Measurements from ENCODE around the gene ZIC4.

The ZIC4 gene

DNA sequence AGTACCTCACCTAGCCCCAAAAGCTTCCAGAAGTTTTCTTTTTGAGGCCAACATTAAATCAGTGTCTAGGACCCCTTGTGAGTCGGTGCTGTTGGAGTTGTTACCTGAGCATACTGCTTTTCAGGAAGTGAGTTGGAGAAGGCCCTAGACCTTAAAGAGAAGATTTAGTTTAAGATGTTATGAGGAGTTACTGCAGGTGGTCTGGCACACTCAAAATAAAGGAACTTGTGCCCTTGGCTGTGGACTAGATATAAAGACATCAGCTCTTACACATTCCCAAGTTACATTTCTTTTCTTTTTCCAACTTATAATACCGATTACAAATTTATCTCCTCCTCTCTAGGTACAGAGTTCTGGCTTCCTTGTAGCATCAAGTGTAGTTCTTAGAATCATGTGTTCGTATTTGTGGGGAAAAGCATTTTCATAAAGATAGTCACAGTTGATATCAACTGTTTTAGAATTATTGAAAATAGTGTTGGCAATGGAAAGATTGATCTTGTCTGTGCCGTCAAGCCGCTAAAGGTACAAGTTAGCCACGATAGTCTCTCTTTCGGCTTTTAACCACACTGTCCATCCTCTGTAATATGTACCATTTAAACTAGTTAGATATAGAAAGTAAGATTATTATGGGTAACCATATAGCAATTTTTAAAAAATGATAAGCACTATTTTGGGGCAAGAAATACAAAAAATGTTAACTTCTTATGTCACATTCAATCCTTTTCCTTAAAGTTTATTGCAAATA lies 11.4 kb upstream of the ZIC4 start:
- no peak for DNase-seq

DNA sequence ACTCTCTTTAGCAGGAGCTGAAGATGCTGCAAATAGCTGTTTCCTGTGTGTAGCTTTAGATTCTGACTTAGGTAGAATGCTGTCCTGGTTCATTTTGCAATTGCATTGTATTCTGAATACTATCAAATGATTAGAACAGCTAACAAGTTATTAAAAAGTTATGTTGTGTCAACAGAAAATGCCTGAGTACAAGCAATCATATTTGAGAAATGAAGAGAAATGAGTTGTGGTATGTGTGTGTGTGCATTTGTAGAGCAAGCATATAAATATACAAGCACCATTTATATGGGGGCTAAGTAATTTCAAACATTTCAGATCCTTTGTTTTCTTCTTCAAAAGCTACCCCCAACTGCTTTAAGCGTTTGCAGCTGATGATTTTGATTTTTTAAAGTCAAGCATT lies 10.6 kb upstream of the ZIC4 start:
- no peak for DNase-seq

DNA sequence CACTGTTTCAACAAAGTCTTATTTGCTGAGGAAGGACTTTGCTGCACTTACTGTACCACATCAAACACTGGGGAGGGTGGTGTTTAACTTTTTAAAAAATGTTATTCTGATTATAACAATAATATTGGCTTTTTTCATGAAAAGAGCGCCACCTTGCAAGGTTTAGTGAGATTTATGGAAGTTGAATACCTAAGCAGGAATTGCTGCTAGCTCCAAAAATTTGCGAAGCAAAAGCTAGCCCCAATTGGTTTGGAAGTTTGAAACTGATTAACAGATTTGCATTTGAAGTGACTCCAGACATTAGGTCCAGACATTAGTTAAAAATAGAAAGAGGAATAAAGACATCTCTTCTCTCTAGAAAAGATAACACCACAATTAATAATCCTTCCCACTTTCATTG lies 9.5 kb upstream of the ZIC4 start:
- DNase-seq = no peak

DNA sequence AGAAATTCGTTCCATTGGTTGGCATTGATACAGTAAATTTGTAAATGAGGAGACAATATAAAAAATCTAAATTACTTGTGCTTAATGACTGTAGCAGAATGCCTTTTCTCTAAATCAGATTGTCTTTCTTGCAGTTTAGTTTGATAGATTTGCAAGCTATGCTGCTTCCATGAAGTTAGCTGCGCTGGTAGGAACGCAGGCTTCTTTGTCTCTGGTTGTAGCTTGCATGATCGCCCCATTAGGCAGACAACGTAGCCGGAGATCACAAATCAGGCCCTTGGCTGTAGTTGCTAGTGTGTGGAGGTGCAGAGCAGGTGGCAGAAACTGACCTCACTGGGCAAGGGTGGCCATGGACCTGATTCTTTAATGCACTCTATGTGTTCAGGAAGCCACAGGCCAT lies 8.9 kb upstream of the ZIC4 start:
- no peak for DNase-seq

DNA sequence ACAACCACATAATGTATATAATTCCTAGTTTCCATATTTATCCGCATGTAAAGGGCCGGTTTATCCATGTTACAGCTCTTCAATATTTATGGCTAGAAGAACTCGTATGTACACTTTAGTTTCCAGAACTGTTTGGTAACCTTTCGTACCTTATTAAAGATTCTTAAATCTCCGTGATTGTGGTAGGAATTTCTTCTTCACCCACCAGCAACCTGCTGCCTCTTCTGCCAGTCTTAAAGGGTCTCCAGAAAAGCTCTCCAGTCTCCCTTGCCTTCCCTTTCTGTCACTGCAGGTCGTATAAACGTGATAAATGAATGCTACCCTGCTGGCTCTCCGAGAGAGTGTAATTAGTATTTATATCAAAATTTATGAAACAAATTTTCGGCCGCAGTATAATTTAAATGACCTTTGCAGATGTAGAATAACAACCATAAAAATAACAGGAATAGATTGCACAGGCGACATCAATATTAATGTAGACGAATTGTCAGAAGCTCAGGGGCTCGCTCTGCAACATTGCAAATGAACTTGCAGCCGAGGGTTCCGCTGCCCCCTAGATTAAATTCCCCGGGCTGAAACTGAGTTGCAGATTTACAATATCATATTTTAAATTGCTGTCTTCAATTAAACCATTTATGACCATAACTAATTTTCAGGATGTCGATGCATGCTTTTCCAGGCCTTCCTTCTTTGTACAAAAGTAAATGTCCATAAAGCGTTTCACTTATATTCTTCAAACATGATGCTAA lies 8.2 kb upstream of the ZIC4 start:
- DNase-seq = no peak

DNA sequence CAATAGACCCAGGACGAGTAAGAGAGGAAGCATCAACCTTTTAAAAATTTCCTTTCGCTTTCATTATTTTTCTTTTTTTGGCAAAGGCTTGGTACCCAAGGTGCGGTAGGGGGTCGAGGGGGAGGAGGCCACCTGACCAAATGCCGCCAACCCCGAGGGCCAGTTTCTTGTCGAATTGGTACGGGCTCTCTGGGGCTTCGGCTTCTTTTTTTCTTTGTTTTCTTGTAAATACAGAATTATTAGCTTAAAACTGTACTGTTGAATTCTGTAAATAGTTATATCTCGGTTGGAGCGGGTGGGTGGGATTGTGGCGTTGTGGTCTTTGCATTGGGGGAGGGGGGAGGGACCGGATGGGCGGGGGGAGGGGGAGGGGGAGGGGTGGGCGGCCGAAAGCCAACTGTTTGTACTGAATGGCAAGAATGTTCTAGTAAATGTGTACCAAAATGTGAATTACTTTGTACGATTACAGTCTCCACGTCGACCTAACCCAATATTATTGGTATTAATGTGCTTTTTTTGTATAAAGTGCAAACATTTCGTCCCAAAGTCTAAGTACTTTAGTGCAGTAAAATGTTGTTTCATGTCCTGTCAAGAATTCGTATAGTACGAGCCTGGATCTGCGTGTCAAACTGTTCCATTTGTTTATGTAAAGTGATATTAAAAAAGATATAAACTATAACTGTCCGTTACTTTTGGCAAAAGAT lies 7.5 kb upstream of the ZIC4 start:
- no peak for DNase-seq

DNA sequence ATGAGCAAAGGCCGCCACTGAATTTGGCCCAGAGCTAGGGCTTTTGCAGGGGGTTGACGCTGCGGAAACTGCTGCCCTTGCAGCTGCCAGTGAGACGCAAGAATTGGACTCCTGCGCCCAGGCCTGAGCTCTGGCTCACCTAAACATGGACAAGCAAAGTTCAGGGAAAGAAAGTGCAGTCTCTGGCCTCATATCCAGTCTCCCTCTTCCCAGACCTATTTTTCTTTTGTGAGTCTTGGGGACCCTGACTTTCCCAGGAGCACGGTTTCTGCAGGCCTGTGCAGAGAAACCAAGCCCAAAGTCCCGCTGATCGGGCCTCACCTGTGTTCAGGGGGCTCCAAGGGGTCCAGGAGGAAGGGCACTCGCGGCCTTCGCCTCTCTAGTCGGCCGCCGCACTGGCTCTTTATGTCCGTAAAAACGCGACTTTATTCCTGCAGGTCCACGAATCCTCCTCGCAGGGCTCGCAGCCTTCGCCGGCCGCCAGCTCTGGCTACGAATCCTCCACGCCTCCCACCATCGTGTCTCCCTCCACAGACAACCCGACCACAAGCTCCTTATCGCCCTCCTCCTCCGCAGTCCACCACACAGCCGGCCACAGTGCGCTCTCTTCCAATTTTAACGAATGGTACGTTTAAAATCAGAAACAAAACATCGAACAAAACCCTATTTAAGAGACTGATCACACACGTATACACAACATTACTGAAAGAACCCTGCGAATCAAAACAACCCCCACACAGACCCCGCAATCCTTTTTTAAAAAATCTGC lies 6.8 kb upstream of the ZIC4 start:
- DNase-seq = no peak

DNA sequence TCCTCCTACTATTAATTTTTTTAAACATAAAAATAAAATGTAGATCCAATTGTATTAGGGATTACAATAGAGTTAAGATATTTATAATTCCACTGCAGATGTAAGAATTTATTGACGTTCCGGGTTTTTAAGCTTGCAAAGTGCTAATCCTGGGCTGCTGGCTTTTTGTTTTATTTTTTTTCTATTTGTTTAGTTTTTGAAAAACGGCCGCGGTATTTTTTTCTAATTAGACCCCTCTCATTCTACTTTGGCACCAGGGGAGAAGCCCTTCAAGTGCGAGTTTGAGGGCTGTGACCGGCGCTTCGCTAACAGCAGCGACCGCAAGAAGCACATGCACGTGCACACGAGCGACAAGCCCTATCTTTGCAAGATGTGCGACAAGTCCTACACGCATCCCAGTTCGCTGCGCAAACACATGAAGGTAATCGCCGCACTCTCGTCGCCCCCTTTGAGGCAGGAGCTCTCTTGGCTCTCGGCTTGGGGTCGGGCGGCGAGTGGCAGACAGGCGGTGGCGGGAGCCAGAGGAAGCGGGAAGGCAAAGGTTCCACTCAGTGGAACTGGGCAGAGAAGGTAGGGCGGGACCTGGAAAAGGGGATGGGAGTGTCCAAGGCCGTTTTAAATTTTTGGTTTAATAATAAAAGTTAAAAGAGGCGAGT lies 6.0 kb upstream of the ZIC4 start:
- DNase-seq = no peak

DNA sequence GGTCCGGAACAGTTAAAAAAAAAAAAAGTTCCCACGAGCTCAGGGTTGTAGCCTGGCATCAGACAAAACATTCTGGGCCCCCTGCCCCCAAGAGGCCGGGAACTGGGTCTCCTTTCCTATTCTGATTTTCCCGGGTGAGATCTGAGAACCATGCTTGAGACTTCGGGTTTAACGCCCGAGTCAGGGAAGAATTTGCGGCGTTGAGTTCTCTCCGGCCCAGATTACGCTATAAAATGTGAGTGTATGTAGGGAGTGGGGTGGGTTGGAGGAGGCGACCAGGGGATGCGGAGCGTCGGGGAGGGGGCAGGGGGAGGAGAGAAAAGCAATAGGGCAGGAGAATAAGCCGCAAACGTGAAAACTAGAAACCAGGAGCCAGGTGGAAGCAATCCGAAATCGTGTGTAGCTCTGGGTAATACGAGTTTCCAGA lies 5.5 kb upstream of the ZIC4 start:
- DNase-seq = no peak

DNA sequence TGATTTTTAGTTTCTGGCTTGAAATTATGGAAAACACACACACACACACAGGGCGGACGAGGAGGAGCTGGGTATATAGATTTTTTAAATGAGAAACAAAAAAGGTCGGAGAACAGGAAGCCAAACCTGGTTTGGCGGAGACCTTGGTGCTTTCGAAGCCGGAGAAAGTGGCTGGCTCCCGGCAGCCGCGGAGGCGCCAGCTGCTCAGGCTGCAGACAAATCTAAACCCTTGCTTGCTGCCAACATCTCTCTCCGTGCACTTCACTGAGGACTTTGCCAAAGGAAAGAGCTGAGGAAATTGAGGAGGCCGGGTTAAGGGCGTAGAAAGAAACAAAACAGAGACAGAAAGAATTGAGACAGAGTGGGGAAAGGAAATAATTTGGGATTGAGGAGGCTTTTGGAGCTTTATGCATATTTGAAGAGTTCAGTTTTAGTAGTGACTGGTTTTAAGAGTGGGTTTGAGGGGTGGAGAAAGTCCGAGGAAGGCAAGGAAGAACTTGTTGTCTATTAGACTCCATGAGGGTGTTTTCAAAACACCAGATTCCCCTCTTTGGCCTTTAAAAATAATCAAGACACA lies 5.0 kb upstream of the ZIC4 start:
- no peak for DNase-seq

DNA sequence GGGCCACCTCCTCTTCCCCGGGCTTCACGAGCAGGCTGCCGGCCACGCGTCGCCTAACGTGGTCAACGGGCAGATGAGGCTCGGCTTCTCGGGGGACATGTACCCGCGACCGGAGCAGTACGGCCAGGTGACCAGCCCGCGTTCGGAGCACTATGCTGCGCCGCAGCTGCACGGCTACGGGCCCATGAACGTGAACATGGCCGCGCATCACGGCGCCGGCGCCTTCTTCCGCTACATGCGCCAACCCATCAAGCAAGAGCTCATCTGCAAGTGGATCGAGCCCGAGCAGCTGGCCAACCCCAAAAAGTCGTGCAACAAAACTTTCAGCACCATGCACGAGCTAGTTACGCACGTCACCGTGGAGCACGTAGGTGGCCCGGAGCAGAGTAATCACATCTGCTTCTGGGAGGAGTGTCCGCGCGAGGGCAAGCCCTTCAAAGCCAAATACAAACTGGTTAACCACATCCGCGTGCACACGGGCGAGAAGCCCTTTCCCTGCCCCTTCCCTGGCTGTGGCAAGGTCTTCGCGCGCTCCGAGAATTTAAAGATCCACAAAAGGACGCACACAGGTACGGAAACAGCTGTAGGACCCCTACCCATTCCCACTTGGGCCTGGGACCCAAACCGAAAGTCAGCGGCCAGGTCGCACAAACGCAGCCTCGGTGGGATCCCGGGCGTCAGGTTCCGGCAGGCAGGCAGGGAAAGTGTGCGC lies 4.3 kb upstream of the ZIC4 start:
- no peak for DNase-seq

DNA sequence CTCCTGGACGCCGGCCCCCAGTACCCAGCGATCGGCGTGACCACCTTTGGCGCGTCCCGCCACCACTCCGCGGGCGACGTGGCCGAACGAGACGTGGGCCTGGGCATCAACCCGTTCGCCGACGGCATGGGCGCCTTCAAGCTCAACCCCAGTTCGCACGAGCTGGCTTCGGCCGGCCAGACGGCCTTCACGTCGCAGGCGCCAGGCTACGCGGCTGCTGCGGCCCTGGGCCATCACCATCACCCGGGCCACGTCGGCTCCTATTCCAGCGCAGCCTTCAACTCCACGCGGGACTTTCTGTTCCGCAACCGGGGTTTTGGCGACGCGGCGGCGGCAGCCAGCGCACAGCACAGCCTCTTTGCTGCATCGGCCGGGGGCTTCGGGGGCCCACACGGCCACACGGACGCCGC lies 3.8 kb upstream of the ZIC4 start:
- DNase-seq = no peak

DNA sequence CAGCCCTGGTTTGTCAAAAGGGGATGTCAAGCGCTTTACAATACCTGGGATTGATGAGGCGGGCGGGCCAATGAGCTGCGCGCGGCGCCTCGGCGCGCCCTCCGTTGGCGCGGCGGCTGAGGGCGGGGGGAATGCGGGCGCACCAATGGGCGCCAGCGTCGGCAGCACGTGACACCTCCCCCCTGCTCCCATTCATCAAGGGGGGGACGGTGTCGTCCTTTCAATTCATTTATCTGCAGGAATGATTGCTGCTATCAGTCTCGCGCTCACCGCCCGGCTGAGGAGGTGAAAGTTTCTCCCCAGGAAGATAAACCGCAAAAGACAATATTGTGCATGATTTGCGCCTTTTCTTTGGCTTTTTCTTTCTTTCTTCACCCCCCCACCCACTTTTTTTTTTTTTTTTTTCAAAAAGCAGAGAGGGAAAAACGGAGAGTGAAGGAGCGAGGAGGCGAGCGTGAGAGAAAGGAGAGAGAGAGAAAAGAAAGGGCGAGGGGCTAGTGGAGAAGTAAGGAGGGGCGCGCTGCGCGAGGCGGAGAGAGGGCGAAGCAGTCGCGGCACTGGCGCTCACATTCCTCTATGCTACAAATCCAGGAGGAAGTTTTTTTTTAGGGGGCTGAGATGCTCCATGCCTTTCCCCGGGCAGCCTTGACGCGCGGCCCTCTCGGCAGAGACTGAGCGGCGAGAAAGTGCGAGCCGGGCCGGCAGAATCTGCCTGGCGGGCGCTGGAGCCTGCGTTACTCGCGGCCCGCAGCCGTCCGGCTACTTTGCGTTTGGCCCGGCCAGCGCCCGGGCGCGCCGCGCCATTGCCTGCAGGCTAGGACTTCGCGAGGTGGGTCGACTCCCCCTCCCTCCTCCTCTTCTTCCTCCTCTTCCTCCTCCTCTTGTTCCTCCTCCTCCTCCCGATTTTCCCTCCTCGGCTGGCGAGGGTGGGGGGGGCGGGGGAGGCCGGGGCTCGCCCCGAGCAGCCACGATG lies 3.1 kb upstream of the ZIC4 start, which contains the start of gene ZIC1:
Gene ZIC1 (plus strand): TSS at position 223 of the 973 bp plus-strand sequence. CDS start 748 bp downstream, at position 971.
- DNase-seq = no peak

DNA sequence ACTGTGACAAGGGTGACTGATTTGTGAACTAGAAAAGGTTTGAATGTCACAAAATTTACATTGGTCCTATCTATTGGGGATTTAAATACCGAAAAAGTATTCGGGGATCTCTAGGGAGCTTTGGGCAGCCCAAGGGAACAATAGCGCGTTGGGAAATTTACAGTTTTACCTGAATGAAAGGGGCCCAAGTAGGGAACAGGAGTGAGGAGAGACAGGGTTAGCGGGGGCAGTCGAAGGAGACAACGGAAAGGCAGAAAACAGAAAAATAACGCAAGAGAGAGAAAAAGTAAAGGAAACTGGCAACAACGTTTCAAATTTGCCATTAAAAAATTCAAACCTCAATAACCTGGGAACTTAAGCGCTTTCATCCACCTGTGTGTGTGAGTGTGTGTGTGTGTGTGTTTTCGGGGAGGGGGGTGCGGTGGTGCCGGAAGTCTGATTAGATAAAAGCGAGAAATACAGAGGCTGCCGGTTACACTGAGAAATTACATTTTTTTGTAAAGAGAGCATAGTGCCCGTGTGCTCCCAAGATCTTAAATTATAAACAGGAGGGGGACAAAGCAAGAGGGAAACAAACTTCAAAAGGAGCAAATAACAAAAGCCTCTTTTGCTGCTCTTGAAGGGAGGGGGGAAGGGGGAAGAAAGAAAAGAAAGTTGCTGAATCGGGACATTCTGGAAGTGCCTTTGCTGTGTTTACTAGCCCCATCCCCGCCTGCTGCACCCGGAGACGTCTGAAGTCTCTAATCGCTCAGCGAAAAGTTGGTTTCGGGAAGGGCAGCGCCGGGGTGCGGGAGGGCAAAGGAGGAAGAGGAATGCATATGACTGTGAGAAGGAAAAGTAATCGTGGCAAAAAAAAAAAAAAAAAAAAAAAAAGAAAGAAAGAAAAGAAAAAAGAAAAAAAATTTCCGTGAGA lies 2.1 kb upstream of the ZIC4 start:
- DNase-seq = no peak

DNA sequence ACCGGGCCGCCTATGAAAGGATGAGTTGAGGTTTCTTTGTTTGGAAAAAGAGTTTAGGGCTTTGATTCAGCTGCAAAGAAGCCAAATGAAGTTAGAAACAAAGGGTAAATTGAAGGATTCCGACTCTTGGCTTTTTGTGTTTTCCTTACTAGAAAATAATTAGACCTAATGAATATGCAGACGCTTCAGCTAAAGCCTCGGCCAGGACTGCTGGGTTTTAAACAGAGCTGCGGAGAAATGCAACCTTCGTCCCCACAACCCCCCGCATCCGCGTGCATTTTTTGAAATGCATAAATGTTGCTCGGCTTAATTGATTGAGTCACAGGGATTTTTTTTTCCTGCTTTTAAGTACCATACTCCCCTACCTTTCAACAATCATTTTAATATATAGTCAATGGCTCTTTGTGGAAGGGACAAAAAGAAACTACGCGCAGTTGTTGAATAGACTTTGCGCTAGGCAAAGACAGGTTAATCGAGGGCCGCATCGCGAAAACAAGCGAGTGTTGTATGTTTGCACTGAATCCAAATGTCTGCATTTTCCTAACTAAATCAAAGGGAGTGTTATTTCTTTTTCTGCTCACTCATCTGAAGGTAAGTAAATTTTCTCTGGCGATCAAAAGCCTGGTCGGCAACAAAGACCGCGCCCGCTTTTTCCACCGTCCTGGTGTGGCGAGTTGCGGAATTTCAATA lies 1.3 kb upstream of the ZIC4 start:
- no peak for DNase-seq

DNA sequence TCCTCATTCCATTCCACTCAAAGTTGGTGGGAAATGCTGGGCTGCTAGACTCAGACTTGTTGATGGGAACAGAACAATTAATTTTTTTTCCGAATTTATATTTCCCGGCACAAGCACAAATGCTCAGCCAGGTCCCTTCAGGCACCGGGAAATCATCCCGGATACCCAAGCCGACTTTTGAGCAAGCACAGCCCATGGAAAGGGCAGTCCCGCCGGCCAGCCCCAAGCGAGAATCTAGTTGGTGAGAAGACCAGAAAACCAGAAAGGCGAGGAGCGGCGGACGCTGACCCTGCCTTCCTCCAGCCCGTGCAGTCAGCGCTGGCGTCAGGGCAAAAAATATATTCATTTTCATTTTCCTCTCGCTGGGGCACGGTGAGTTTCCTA lies 763 bp upstream of the ZIC4 start:
- no peak for DNase-seq

DNA sequence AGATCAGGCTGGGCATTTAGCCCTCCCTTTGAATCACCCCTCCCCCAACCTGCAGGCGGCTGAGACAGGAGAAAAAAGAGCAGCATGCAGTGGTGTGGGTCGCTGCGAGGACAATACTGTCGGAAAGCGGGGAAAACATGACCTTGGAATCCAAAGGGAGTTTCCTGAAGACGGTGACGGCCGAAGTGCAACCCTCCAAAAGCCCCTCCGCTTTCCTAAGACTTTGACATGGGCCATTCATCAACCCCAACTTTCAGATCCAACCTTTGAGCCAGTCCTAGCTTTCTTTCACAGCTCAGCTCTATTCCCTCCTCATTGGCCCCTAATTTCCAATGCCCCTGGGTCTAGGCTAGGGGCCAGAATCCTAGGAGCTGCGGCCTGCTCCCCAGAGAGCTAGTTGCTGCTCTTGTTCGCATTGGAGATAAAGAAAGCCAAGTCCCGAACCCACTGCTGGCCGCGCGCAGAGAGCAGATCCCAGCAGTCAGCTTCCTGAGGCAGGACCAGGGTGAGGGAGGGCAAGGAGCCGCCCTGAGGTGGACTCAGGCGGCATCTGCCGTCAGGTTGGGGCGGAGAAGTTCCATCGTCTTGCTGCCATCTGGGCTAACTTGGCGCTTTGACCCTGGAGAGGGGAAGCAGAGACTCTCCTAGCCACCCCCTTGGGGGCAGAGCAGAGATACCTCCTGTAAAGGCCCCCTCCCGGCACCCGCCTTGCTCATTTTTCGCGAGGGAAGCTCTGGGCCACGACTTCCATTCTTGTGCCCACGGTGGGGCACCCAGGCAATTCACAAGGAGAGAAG lies 914 bp downstream of the ZIC4 start:
- no peak for DNase-seq

DNA sequence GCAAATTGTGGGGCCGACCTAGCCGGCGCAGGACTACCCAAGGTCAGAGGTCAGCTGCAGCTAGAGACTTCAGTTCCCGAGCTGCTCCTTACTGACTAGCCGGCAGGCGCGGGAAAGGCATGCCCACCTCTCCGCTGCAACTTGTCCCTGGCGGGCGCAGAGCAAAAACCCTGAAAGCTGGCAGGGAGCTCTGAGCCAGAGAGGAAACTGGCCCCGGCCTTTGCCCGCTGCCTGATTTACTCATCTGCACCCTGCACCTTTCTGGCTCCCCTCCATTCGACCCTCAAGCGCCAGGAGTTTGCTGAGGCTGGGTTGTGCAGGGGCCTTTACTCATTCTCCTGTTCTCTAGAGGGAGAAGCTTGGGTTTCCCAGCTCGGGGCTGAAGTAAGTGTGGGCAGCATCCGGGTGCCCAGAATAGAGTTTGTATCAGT lies 1.5 kb downstream of the ZIC4 start:
- DNase-seq = no peak

All from CD4-positive, alpha-beta T cell treated with Interleukin-12 subunit alpha and Interleukin-12 subunit beta, for 1 hour (primary cell).